H1 (cell line): Measurements from ENCODE around the gene MRPL9. TPM values are rescaled to one million over a fixed set of nuclear protein-coding genes. Genes with fewer than 3 reads are reported as not detected.

Source experiments
- CTCF ChIA-PET: fragments of 300-600 bp; sonication (Branson Sonifier 250); formaldehyde crosslinking; loops from one replicate; lab custom pipeline; 2021; ENCODE audit not compliant: partially characterized antibody; lab: Charles Lee
- POLR2A ChIA-PET: fragments of 300-600 bp; sonication (Branson Sonifier 250); formaldehyde crosslinking; loops from one replicate; lab custom pipeline; 2021; ENCODE audit warnings: inconsistent platforms; ENCODE audit not compliant: partially characterized antibody; lab: Charles Lee
- DNase-seq, 2 experiments: peaks; one replicate each; pipeline versions ENCODE4 v3.0.0 to v3.0.0-alpha.2; 2010 to 2022; ENCODE audit warnings: low spot score in 2 of 2, low read depth in 1 of 2, mixed read lengths in 1 of 2
- FAIRE-seq: peaks from 2 replicates; lab custom pipeline; 2011; peaks lifted over from hg19 to GRCh38; lab: Jason Lieb, UNC
- H2AFZ ChIP-seq: 2 replicates; pipeline ENCODE4 v1.8.1; 2012; ENCODE audit warnings: low read length, inconsistent platforms
- H2AK5ac ChIP-seq: 2 replicates; pipeline ENCODE4 v1.6.1; 2013; ENCODE audit warnings: low read depth, low read length
- H2BK120ac ChIP-seq: replicated peaks from 2 replicates; pipeline ENCODE3; 2013; ENCODE audit warnings: low read depth, low read length, inconsistent platforms
- H2BK12ac ChIP-seq: 2 replicates; pipeline ENCODE4 v1.6.1; 2013; ENCODE audit warnings: low read depth, low read length
- H2BK15ac ChIP-seq: 2 replicates; pipeline ENCODE4 v1.6.1; 2013; ENCODE audit warnings: low read length
- H2BK20ac ChIP-seq: 2 replicates; pipeline ENCODE4 v1.6.1; 2013; ENCODE audit warnings: low read length
- H2BK5ac ChIP-seq: 2 replicates; pipeline ENCODE4 v1.6.1; 2013; ENCODE audit warnings: low read depth, low read length
- H3K14ac ChIP-seq: 2 replicates; pipeline ENCODE4 v1.6.1; 2013; ENCODE audit warnings: inconsistent platforms; ENCODE audit not compliant: insufficient read length
- H3K18ac ChIP-seq: 2 replicates; pipeline ENCODE4 v1.6.1; 2013; ENCODE audit warnings: low read length; ENCODE audit errors: extremely low read depth
- H3K23ac ChIP-seq: 2 replicates; pipeline ENCODE4 v1.6.1; 2013; ENCODE audit warnings: inconsistent platforms; ENCODE audit not compliant: insufficient read length
- H3K23me2 ChIP-seq: 2 replicates; pipeline ENCODE4 v1.6.1; 2013; ENCODE audit warnings: low read depth, low read length
- H3K27ac ChIP-seq: 2 replicates; pipeline ENCODE4 v1.6.1; 2011; ENCODE audit warnings: low read depth, low read length, inconsistent platforms
- H3K27me3 ChIP-seq, 4 experiments: replicated peaks in 1 of 4; 1 replicate in 1 of 4; 2 replicates in 3 of 4; pipeline versions ENCODE4 v1.6.1 to v1.8.1; 2011 to 2013; ENCODE audit warnings: low read length in 3 of 4, mild to moderate bottlenecking in 3 of 4, inconsistent platforms in 2 of 4, mixed read lengths in 2 of 4, moderate library complexity in 1 of 4; ENCODE audit not compliant: control insufficient read depth in 3 of 4, insufficient read depth in 3 of 4; ENCODE audit errors: extremely low read depth in 1 of 4
- H3K36me3 ChIP-seq, 4 experiments: 2 replicates each; pipeline versions ENCODE4 v1.6.1 to v1.8.1; 2011 to 2013; ENCODE audit warnings: mild to moderate bottlenecking in 4 of 4, low read length in 3 of 4, moderate library complexity in 2 of 4, control low read depth in 1 of 4, inconsistent platforms in 1 of 4; ENCODE audit not compliant: insufficient read depth in 4 of 4, control insufficient read depth in 2 of 4
- H3K4ac ChIP-seq: replicated peaks from 2 replicates; pipeline ENCODE3; 2013; ENCODE audit warnings: low read length, low read depth, mixed read lengths, inconsistent platforms; ENCODE audit not compliant: insufficient read length
- H3K4me1 ChIP-seq, 4 experiments: replicated peaks in 1 of 4; 1 replicate in 1 of 4; 2 replicates in 3 of 4; pipeline versions ENCODE4 v1.6.1 to v1.8.1; 2011 to 2013; ENCODE audit warnings: low read length in 3 of 4, inconsistent platforms in 2 of 4, mixed read lengths in 1 of 4; ENCODE audit not compliant: insufficient read depth in 4 of 4, control insufficient read depth in 3 of 4
- H3K4me2 ChIP-seq, 2 experiments: 2 replicates each; pipeline versions ENCODE4 v1.6.1 to v1.8.1; 2011 to 2013; ENCODE audit warnings: low read depth in 2 of 2, low read length in 2 of 2, control low read depth in 1 of 2, inconsistent platforms in 1 of 2, mild to moderate bottlenecking in 1 of 2; ENCODE audit not compliant: insufficient read depth in 1 of 2
- H3K4me3 ChIP-seq, 4 experiments: fragments of 200-600, 300-600 bp in 1 of 4; sonication (generic), shearing (Covaris generic), sonication (Bioruptor Twin) in 1 of 4; 2 replicates each; pipeline versions ENCODE4 v1.5.1 to v1.8.1; 2011 to 2016; ENCODE audit warnings: low read length in 4 of 4, low read depth in 3 of 4, control low read depth in 2 of 4, inconsistent platforms in 2 of 4, mild to moderate bottlenecking in 2 of 4, mixed read lengths in 1 of 4, moderate library complexity in 1 of 4; ENCODE audit not compliant: insufficient read depth in 2 of 4; ENCODE audit errors: extremely low read depth in 1 of 4
- H3K56ac ChIP-seq: replicated peaks from 2 replicates; pipeline ENCODE3; 2013; ENCODE audit warnings: low read depth, mild to moderate bottlenecking, mixed read lengths, low read length, inconsistent platforms; ENCODE audit not compliant: insufficient read length
- H3K79me1 ChIP-seq: 2 replicates; pipeline ENCODE4 v1.6.1; 2013; ENCODE audit warnings: low read depth, low read length, control low read depth
- H3K79me2 ChIP-seq, 2 experiments: 2 replicates each; pipeline versions ENCODE4 v1.6.1 to v1.8.1; 2012 to 2013; ENCODE audit warnings: low read length in 2 of 2, mild to moderate bottlenecking in 2 of 2, inconsistent platforms in 1 of 2; ENCODE audit not compliant: insufficient read depth in 2 of 2, control insufficient read depth in 1 of 2
- H3K9ac ChIP-seq, 4 experiments: replicated peaks in 1 of 4; 1 replicate in 1 of 4; 2 replicates in 3 of 4; pipeline versions ENCODE4 v1.6.1 to v1.8.1; 2011 to 2013; ENCODE audit warnings: low read depth in 3 of 4, low read length in 3 of 4, control low read depth in 2 of 4, mild to moderate bottlenecking in 2 of 4, moderate library complexity in 2 of 4, inconsistent platforms in 1 of 4; ENCODE audit errors: extremely low read depth in 1 of 4
- H3K9me3 ChIP-seq, 2 experiments: 2 replicates each; pipeline versions ENCODE4 v1.6.1 to v1.8.1; 2012 to 2013; ENCODE audit warnings: mild to moderate bottlenecking in 2 of 2, moderate library complexity in 2 of 2, control low read depth in 1 of 2, inconsistent platforms in 1 of 2, low read depth in 1 of 2, low read length in 1 of 2, mixed read lengths in 1 of 2; ENCODE audit not compliant: insufficient read depth in 2 of 2
- H4K20me1 ChIP-seq, 2 experiments: replicated peaks in 1 of 2; 2 replicates each; pipeline versions ENCODE3 to v1.8.1; 2011 to 2013; ENCODE audit warnings: inconsistent platforms in 2 of 2, low read length in 2 of 2, mild to moderate bottlenecking in 1 of 2; ENCODE audit not compliant: insufficient read depth in 2 of 2, control insufficient read depth in 1 of 2
- H4K5ac ChIP-seq: 2 replicates; pipeline ENCODE4 v1.6.1; 2013; ENCODE audit warnings: low read length, low read depth, mixed read lengths, inconsistent platforms; ENCODE audit not compliant: insufficient read length
- H4K8ac ChIP-seq: 2 replicates; pipeline ENCODE4 v1.8.0; 2013; ENCODE audit warnings: mild to moderate bottlenecking, moderate library complexity, low read length, inconsistent platforms; ENCODE audit not compliant: insufficient read depth; ENCODE audit errors: extremely low read depth
- H4K91ac ChIP-seq: replicated peaks from 2 replicates; pipeline ENCODE3; 2013; ENCODE audit warnings: low read length, mixed read lengths, inconsistent platforms; ENCODE audit not compliant: insufficient read length
- ASH2L ChIP-seq: fragments of 200-600, 300-600 bp; sonication (generic); IDR thresholded peaks from one replicate; pipeline ENCODE4 v1.7.1; 2017; ENCODE audit warnings: low read length
- EGR1 ChIP-seq: IDR thresholded peaks from 2 replicates; pipeline ENCODE4 v1.6.1; 2011; ENCODE audit warnings: low read depth, low read length, borderline replicate concordance
- TBP ChIP-seq: IDR thresholded peaks from 2 replicates; pipeline ENCODE4 v1.6.1; 2011; ENCODE audit warnings: low read depth, low read length, improper control_type of control experiment
- WGBS, 2 experiments: shearing (Covaris generic) in 1 of 2; methylation state at CpG; one replicate each; pipeline versions ENCODE4 v1.1.6 to v1.1.7; 2013 to 2015; ENCODE audit warnings: low lambda C conversion rate in 2 of 2, mixed read lengths in 2 of 2, inconsistent platforms in 1 of 2, low coverage in 1 of 2, missing lambda C conversion rate in 1 of 2; ENCODE audit not compliant: insufficient replicate concordance in 2 of 2, insufficient coverage in 1 of 2, insufficient read length in 1 of 2; ENCODE audit errors: extremely low coverage in 1 of 2, missing lambda C conversion rate in 1 of 2; 5-methylcytosine and 5-hydroxymethylcytosine counted together
- polyA plus RNA-seq, 7 experiments: library from polyadenylated mRNA; depleted of rRNA in 3 of 7; stranded (reverse) in 5 of 7; unstranded in 2 of 7; fragments of >200 nt in 5 of 7; fragments of 200-250 nt in 2 of 7; gene quantifications; 1 replicate in 5 of 7; 2 replicates in 1 of 7; 4 replicates in 1 of 7; pipeline versions ENCODE4 v1.2.1 to v1.2.3, GENCODE V29; 2011 to 2013; ENCODE audit warnings: missing spikeins in 2 of 7, mixed read lengths in 2 of 7
- total RNA-seq: library from RNA; stranded (reverse); fragmentation: NEBNext Ultra II Directional; extraction: Animal tissue kit (Norgen Biotek cat#: 25700); gene quantifications from 2 replicates; pipeline ENCODE4 v1.2.1, GENCODE V29; 2021

MRPL9 gene
- total and polyA plus RNA-seq, 2 of the 8 experiments (the other 6 are each of a cell fraction or from before 2014, with no cell fraction given) = 74.9 to 113 TPM

DNA sequence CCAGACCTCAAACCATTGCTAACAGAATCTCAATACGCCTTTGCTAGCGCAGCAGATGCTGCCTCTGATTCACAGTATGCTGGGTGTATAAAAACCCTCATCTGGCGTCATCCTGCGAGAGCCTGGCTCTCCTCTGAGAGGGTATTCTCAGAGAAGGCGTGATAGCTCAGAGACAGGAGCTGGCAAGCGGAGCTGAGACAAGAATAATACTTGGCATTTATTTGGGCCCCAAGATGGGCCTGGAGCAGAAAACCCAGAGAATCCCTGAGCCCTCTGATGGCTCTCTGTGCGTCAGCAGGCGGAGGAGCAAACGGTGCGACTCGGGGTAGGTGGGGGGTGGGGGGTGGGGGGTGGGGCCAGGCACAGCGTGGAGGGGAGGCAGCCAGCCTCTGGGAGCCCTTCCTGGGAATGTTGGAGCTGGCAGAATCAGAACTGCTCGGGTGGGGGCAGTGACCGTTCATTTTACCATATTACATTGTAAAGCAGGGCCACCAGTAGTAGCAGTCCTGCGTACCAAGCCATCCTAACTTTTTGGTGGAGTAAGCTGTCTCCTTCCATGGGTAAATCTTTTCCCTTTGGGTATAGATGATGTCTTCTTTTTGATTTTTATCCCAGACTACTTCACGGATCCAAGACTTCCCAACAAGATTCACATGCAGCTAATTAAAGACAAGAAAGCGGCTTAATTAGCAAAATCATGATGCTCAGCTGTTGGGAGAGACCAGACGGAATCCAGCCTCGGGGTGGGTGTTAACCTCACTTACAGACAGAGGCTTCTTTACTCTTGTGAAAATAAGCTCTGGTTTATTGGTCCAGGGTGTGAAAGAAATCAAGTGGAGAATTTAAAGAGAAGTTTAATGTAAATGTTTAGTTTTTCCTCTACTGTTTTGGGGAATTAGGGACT lies 34.9 kb downstream of the MRPL9 start:
- no peak overlapping the region for H2BK120ac ChIP-seq
- DNase-seq = peak in 1 of 2 experiments; percentile 53
- no peaks in the 10 kb centered on the region for H3K36me3 ChIP-seq
- H3K23ac ChIP-seq = no peak overlapping the region
- FAIRE-seq = no peak
- ChIA-PET CTCF (interaction anchor here (0.6 to 2.5 kb wide), 9 partner anchors 11 to 108 kb away, joined by 3 to 14 read pairs (median 4); no protein-coding TSS in a partner anchor), POLR2A (interaction anchor here (1.1 to 2.5 kb wide), 6 partner anchors 10 to 188 kb away, joined by 3 to 10 read pairs (median 3); partner anchors contain the start of genes C2CD4D and TUFT1)
- no peak overlapping the region for H2BK5ac ChIP-seq
- no peak overlapping the region for H4K5ac ChIP-seq
- no peak overlapping the region for H2BK15ac ChIP-seq
- no peaks in the 10 kb centered on the region for H3K79me1 ChIP-seq
- H3K4me1 ChIP-seq = peaks cover 3 to 11% (median 7%) of the 10 kb centered on the region in 4 experiments
- H2BK20ac ChIP-seq = no peak overlapping the region
- no peaks in the 10 kb centered on the region for H3K23me2 ChIP-seq
- peak overlapping the region; percentile 40 to 52 for H3K4me2 ChIP-seq
- no peak overlapping the region for H3K4ac ChIP-seq
- H4K91ac ChIP-seq = no peak overlapping the region
- no peaks in the 10 kb centered on the region for H3K79me2 ChIP-seq
- H3K27ac ChIP-seq = no peak overlapping the region
- 0 out of 2 replicates have a peak overlapping the region, but pooled peaks have one; percentile 0 for H3K18ac ChIP-seq
- H3K9me3 ChIP-seq = no peaks in the 10 kb centered on the region
- peak overlapping the region; percentile 90 for H2AFZ ChIP-seq
- no peak overlapping the region for H3K9ac ChIP-seq
- peak overlapping the region in 1 of 4 experiments; percentile 39; a peak in 2 of 8 replicates for H3K4me3 ChIP-seq
- H3K56ac ChIP-seq = no peak overlapping the region
- H2BK12ac ChIP-seq = peak overlapping the region; percentile 1; the same call in 1 of the 2 replicates
- H4K8ac ChIP-seq = no peak overlapping the region
- 38% methylated on average over 19 of the region's 19 CpGs; no CpG with 5 or more reads in 1 of the 2 experiments for WGBS, 2 experiments
- H4K20me1 ChIP-seq = no peaks in the 10 kb centered on the region
- no peaks in the 10 kb centered on the region; a peak in 2 of 7 replicates for H3K27me3 ChIP-seq
- no peak overlapping the region for H3K14ac ChIP-seq
- no peak overlapping the region for H2AK5ac ChIP-seq
- TF ChIP-seq EGR1 = no peak
- peak; percentile 52 for TF ChIP-seq ASH2L
- TF ChIP-seq TBP = peak; percentile 18; the same call in 1 of the 2 replicates
